GM21786 (cell line): ENCODE data around the gene EIF4EBP3.
"Not testable (repeated sequence)": the region's sequence is repeated elsewhere in the genome, so short reads cannot be mapped to it uniquely, and the experiment has no call there.

Source experiments
- ATAC-seq: cut with Tn5 transposase; IDR thresholded peaks from one replicate; pipeline ENCODE4 v1.9.1; 2021; ENCODE audit not compliant: unreplicated experiment

EIF4EBP3 gene

GRCh38 chr5:140575309-140575708 lies 27.8 kb downstream of the EIF4EBP3 start:
- no peak for ATAC-seq

DNA sequence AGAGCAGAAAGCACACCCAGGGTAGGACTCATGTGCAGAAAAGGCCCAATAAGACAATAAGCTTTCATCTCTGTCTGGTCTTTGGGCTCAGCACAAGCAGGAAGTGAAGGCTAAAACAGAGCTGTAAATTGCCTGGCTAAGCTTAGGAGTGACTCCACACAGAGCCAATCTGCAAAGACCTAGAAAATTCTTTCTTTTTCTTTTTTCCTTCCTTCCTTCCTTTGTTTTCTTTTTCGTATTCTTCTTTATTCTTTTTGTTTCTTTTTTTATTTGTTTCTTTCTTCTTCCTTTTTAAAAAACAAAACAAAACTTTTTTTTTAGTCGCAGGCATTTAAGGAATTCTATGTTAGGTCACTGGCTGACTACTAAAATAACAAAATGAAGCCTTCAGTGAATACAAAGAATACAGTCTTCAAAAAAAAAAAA lies 29.3 kb downstream of the EIF4EBP3 start:
- no peak for ATAC-seq

- ATAC-seq: not testable (repeated sequence)
These were observed 31.8 kb downstream of the EIF4EBP3 start for GRCh38 chr5:140579188-140579747.

DNA sequence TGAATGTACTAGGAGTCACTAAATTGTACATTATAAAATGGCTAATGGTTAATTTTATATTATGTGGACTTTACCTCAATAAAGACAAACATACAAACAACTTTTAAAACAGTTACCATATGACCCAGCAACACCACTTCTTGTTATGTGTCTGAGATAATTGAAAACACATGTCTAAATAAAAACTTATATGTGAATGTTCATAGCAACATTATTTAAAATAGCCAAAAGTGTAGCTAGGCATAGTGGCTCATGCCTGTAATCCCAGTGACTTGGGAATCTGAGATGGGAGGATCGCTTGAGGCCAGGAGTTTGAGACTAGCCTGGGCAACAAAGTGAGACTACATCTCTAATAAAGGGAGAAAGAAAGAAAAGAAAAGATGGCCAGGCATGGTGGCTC lies 40.0 kb downstream of the EIF4EBP3 start:
- no peak for ATAC-seq

DNA sequence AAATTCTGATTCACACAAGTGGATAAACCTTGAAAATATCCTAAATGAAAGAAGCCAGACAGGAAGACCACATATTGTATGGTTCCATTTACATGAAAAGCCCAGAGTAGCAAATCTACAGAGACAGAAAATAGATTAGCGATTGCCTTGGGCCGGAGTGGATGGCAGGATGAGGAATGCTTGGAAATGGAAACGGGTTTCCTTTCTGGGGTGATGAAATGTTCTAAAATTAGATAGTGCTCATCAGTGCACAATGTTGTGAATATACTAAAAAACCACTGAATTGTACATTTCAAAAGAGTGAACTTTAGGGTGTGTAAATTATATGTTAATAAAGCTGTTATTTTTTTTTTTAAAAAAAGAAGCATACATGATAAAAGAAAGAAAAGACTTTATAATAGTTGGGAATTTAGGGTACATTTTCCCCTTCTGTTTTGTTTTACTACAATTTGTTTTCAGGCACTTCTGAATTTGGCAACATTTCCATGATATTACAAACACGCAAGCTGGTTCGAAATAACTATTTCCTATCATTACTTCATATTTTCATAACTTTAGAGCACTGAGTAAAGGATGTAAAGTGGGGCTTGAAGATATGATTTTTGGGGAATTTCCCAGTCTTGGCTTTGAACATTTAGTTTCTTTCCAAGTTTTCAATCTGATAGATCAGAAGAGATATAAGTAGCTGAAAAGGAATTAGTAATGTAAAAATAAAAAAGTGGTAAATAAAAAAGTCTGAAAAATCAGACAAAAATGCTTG lies 41.0 kb downstream of the EIF4EBP3 start:
- no peak for ATAC-seq

DNA sequence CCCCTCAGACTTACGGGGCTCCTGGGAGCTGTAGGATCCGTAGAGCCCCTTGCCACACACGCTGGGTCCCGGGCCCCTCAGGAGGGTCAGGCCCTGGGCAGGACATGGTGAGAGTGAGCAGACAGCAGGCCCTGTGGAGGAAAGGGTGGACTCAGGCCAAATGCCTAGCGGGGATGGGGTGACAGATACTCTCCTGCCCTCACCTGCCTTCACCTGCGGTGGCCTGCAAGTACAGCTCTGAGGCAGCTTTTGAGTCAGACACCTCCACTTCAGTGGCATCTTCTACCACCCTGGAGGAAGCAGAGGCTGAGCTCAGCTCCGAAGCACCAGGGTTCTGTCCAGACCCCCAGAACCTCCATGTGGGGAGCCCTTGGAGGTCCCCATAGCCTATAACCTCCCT lies 43.4 kb downstream of the EIF4EBP3 start:
- ATAC-seq: no peak

DNA sequence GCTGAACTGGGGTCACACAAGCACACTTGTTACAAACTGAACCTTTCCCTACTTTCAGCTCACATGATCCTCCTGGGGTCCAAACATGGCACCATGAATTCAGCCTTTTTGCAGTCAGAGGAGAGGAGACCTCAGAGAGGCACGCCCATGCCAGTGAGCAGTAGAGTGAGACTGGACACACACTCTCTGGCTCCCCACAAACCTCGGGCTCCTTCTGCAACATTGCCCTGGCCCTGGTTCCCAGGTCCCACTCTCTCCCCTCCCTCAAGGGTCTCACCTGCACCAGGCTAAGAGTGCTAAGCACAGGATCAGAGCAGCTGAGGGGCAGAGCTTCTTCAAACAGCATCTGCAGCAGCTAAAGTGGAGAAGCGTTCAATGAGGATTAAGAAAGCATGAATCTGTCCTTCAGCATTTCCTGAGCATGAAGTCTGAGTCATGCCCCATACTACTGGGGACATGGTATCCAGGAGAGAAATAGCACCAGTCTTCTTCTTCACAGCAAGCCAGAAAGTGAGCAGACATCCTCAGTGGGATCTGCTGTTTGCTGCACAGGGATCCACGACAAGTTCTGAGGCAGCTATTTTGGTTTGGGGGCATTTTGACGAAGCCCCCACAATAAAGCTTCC lies 44.4 kb downstream of the EIF4EBP3 start:
- no peak for ATAC-seq

DNA sequence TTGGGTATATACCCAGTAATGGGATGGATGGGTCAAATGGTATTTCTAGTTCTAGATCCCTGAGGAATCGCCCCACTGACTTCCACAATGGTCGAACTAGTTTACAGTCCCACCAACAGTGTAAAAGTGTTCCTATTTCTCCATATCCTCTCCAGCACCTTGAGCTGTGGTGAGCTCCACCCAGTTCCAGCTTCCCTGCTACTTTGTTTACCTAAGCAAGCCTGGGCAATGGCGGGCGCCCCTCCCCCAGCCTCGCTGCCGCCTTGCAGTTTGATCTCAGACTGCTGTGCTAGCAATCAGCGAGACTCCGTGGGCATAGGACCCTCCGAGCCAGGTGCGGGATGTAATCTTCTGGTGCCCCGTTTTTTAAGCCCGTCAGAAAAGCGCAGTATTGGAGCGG lies 45.6 kb downstream of the EIF4EBP3 start:
- not testable (repeated sequence) for ATAC-seq

DNA sequence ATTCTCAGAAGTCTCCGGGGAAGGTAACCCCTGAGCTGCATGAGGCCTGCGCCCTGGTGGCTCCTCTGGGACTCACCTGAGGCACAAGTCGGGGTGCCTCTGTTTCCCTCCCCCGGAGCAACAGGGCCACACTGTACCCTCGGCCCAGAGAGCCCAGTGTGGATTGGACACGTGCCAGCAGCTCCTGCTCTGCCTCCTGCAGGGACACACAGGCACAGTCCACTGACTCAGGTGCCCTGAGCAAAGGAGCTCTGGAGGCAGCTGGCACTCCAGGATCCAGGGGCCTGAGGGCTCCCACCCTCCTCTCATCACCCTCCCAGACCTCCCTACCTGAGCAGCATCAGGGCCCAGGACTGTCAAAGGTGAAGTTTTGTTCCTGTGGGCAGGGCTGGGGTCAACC lies 46.7 kb downstream of the EIF4EBP3 start:
- no peak for ATAC-seq

DNA sequence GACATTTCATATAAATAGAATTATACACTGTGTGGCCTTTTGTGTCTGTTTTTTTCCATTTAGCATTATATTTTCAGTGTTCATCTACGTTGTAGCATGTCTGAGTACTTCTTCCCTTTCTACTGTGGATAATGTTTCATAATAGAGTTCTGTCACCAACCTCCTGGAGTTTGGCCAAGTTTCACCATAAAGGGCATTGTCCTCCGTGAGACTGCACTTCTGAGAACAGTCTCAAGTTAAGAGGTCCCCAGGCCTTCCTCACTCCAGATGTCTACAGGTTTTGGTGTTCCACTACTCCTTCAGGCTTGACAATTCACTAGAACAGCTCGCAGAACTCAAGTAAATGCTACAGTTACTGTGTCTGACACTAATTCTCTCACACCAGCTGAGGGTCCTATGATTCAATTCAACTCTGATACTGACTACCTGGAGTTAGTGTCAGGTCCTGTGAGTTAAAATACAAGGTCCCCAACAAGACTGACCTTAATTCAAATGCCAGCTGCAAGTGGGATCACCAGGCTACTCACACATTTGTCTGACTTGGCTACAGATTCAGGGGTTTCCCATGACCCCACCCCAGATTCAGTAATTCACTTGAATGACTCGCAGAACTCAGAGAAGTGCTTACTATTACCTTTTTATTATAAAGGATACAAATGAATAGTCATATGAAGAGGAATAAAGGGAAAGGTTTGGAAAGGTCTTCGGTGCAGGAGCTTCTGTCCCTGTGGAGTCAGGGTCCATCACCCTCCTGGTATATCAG lies 48.3 kb downstream of the EIF4EBP3 start:
- no peak for ATAC-seq

- no peak for ATAC-seq
These were observed 48.9 kb downstream of the EIF4EBP3 start for GRCh38 chr5:140596321-140596741.

DNA sequence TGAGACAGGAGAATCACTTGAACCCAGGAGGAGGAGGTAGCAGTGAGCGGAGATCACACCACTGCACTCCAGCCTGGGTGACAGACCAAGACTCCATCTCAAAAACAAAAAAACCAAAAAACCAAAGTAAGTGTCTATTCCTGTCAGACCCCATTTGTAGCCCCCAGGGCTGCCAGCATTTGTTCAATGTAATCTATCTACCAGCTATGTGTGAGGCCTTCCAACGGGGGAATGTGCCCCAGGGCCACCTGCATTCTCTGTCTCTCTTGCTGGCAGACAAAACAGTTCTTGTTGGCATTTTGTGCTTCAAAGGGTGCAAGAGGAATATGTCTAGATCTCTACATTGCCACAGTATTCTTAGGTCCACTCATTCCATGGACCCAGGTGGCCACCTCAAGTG lies 51.4 kb downstream of the EIF4EBP3 start:
- no peak for ATAC-seq
